HG02798 (cell line): ENCODE measurements around the gene ADCY10.
"Not testable (repeated sequence)": the region's sequence is repeated elsewhere in the genome, so short reads cannot be mapped to it uniquely, and the experiment has no call there.

Source experiments
- ATAC-seq: cut with Tn5 transposase; IDR thresholded peaks from one replicate; pipeline ENCODE4 v1.9.1; 2021; ENCODE audit warnings: mild to moderate bottlenecking; ENCODE audit not compliant: unreplicated experiment, poor library complexity

Gene ADCY10

DNA sequence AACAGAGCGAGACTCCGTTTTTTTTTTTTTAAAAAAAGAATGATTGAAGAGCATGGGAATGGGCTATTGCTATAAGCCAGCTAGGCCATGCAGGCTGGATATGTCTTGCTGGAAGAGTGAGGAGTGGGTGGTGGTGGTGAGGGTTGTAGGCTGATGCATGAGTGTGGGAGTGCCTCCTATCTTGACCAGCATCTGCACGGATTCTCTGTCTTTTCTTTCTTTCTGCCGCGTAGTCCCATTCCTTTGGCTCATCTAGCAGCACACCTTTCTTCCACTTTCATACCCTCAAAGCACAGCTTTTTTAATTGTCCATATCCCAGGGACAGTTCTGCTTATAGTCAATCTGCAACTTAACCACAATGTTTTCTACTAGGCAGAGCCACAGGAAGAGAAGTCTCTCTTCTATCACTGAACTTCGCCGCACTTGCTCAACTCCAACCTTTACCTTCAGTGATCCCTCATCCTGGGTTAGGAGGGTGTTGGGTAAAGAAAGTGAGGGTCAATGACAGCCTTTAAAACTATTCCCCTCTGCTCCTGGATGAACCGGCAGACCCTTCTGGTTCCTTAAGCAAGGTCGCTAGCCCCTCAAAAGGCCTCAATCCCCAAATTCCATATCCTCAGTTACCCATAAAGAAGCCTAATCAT, 15.2 kb downstream of the ADCY10 start:
- no peak for ATAC-seq

DNA sequence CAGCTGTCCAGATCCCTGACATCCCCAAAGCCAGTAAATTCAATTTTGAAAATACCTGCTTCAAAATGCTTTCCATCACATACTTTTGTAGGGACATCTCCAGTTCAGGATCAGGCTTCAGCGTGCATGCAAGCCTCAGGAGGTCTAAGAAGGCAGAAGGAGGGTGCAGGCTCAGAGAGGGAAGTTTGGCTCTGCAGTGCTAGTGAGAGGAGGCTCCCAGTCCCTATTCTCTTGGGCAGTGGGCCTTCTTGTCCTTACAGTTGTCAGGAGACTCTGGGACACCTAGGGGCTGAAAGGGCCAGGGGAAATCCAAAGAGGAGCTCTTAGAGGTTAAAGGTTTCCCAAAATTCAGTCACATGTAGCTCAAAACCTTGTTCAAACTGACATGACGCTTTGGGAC, 20.1 kb downstream of the ADCY10 start:
- no peak for ATAC-seq

- ATAC-seq: no peak
Observed at GRCh38 chr1:167890400-167890799, 23.5 kb downstream of the ADCY10 start.

GRCh38 chr1:167887187-167887586, 26.7 kb downstream of the ADCY10 start:
- ATAC-seq: not testable (repeated sequence)

DNA sequence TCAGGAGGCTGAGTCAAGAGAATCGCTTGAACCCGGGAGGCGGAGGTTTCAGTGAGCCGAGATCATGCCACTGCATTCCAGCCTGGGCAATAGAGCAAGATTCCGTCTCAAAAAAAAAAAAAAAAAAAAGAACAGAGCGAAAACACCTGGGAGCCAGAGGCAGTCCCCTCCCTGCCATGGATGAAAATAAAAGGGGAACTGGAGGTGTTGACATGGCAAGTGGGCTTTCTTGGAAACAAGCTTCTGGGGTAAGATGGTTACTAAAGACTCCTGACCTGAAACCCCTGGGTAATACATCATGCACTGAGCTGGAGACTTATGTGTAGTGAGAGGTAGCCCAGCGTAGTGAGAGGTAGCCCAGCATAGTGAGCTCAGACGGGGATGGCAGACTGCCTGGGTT, 31.6 kb downstream of the ADCY10 start:
- no peak for ATAC-seq

DNA sequence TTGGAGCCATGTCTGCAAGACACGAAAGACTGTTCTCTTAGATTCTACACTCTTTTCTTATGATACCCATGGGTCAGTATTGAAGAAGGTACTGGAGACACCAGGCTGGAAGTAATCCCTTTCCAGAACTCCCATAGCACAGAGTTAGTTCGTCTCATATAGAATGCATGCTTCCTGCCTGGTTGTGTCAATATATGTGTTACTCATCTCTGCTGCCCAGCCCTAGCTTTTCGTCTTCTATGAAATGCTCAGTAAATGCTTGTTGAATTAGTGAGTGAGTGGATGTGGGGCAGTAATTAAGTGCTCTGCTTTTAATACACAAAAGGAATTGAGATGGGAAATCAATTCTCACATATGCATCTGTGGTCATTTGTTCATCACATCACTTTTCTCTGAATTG, 32.1 kb downstream of the ADCY10 start:
- no peak for ATAC-seq

GRCh38 chr1:167881069-167881468, 32.9 kb downstream of the ADCY10 start:
- no peak for ATAC-seq

GRCh38 chr1:167880580-167881021, 33.3 kb downstream of the ADCY10 start:
- no peak for ATAC-seq

- no peak for ATAC-seq
Observed at GRCh38 chr1:167879508-167879907, 34.4 kb downstream of the ADCY10 start.

GRCh38 chr1:167878372-167879160, 35.4 kb downstream of the ADCY10 start:
- no peak for ATAC-seq

- no peak for ATAC-seq
Observed at GRCh38 chr1:167876597-167877175, 37.2 kb downstream of the ADCY10 start.

DNA sequence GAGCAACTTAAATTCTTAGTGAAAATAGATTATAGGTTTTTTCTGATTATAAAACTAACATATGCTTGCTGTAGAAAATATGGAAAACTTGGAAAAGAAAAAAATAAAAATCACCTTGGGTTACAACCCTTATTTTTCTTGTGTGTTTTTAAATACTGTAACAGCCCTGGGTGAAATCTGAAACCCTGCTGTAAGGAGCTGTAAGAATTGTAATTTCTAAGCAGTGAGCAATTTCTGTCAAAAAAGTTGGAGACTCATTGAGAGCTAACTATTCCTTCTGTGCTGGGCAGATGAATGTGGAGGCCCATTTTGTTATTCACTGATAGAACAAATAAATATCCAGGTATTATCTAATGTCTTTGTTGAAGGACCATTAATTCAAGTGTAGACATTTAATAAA, 42.6 kb downstream of the ADCY10 start:
- ATAC-seq: no peak

GRCh38 chr1:167869157-167870001, 44.6 kb downstream of the ADCY10 start:
- ATAC-seq: not testable (repeated sequence)

DNA sequence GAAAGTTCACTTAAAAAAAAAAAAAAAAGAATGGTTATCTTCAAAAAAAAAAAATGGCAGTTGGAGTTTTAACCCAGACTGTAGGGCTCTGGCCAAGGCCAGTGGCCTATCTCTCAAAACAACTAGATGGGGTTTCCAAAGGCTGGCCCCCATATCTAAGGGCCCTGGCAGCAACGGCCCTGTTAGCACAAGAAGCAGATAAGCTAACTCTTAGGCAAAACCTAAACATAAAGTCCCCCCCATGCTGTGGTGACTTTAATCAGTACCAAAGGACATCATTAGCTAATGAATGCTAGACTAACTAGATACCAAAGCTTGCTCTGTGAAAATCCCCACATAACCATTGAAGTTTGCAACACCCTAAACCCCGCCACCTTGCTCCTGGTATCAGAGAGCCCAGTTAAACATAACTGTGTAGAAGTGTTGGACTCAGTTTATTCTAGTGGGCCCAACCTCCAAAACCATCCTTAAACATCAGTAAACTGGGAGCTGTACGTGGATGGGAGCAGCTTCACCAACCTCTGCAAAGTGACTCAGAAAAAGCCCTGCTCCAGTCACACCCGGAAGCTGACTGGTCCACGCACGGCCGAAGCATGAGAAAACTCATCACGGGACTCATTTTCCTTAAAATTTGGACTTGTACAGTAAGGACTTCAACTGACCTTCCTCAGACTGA, 47.1 kb downstream of the ADCY10 start:
- ATAC-seq: not testable (repeated sequence)

DNA sequence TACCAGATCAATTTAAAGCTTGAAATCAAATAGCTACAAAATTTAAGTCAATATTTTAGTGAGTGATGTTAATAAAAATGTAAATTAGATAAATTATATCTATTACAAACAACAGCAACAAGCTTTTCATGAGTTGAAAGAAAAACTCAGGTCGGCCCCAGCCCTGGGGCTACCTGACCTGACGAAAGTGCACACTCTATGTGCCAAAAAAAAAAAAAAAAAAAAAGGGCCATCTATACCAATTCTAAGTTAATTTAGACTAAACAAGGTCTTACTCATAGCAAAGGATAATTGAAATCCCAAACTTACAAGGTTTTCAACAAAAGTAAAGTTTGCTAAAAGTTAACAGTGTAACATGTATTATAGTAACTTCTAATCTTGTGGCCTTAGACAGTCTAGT, 47.6 kb downstream of the ADCY10 start:
- not testable (repeated sequence) for ATAC-seq

GRCh38 chr1:167865804-167866308, 48.1 kb downstream of the ADCY10 start:
- ATAC-seq: not testable (repeated sequence)

DNA sequence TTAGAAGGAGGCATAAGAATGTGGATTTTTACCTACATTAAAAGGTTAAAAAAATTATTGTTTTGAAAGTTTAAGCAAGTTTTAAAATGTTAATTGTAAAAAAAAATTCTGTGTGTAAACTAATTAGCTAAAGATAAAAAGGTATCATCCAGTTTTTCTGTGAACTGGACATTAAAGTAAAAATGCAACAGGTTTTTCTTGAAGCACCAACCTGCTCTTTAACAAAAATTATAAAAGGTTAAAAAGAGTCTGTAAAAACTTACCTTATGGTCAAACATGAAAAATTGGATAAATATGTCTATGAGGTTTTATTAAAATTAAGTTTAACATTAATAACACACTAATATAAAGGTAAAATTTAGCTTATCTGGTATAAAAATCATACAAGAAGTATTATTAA, 48.7 kb downstream of the ADCY10 start:
- ATAC-seq: not testable (repeated sequence)

GRCh38 chr1:167864392-167865032, 49.4 kb downstream of the ADCY10 start:
- no peak for ATAC-seq

DNA sequence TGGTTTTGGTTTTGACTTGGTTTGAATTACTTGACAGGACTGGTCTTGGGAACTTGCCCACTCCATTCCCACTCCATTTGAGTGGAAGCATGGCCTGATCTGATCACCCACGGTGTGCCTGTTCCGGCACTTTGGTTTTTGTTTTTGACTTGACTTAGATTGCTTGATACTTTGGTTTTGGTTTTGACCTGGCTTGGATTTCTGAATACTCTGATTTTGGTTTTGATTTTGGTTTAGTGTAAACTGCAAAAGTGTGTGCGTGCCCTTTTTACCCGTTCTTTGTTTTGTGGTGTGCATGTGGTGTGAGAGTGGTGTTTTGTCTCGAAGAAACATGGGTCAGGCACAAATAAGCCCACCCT, 50.0 kb downstream of the ADCY10 start:
- no peak for ATAC-seq
